C4-2B (cell line): ENCODE data around the gene PLA2G4B.

ENCODE experiments used
- CTCF ChIP-seq: fragments of 450-650 bp; conservative IDR thresholded peaks from 2 replicates; pipeline ENCODE4 v1.5.1; 2017; ENCODE audit warnings: mild to moderate bottlenecking
- ZFX ChIP-seq: fragments of 450-650 bp; IDR thresholded peaks from 2 replicates; pipeline ENCODE4 v1.6.1; 2017

GRCh38 chr15:41893422-41894250 is 55.0 kb downstream of the PLA2G4B start, which contains the start of gene SPTBN5:
- no peak for TF ChIP-seq CTCF
- TF ChIP-seq ZFX = no peak
